ENCODE data around the gene TSPAN16. TPM values are rescaled to one million over a fixed set of nuclear protein-coding genes. Genes with fewer than 3 reads are reported as not detected.
"Not testable (repeated sequence)": the region's sequence is repeated elsewhere in the genome, so short reads cannot be mapped to it uniquely, and the experiment has no call there.

Gene TSPAN16
- total and polyA plus RNA-seq, 7 experiments from 2014 or later = not detected

GRCh38 chr19:11331502-11331901, 35.5 kb downstream of the TSPAN16 start:
- H3K27me3 Mint-ChIP-seq = no peaks in the 10 kb centered on the region
- H3K4me1 Mint-ChIP-seq = no peaks in the 10 kb centered on the region
- no peak overlapping the region for H3K27ac ChIP-seq (ENCODE audit: low read depth, low read length)
- no peak for ATAC-seq
- no peaks in the 10 kb centered on the region for H3K9me3 ChIP-seq (ENCODE audit: control insufficient read depth in 2 of 3, low read length in 3 of 3)
- H3K4me3 Mint-ChIP-seq = no peak overlapping the region
- H3K4me3 ChIP-seq (ENCODE audit: low read length) = no peak overlapping the region
- ChIA-PET POLR2A (no interaction called here), CTCF (no interaction called here)
- DNase-seq = no peak
- no peak overlapping the region for H3K27ac Mint-ChIP-seq
- H3K36me3 Mint-ChIP-seq = peaks cover 11 to 52% (median 29%) of the 10 kb centered on the region in 5 donors
- H3K4me1 ChIP-seq (ENCODE audit: control insufficient read depth in 2 of 2, insufficient read depth in 2 of 2, low read length in 2 of 2) = no peaks in the 10 kb centered on the region
- no peaks in the 10 kb centered on the region for H3K9me3 Mint-ChIP-seq
- intact Hi-C loops (cut with micrococcal nuclease) = no loop called here
- H3K36me3 ChIP-seq (ENCODE audit: control insufficient read depth in 2 of 3, insufficient read depth in 3 of 3, low read length in 3 of 3) = peaks cover 0 to 21% (median 6%) of the 10 kb centered on the region in 3 experiments
- no peaks in the 10 kb centered on the region for H3K27me3 ChIP-seq (ENCODE audit: control insufficient read depth in 2 of 2, insufficient read depth in 2 of 2, low read length in 2 of 2)

- CTCF ChIA-PET = no interaction called here
- Histone ChIP-seq H3K4me3 (ENCODE audit: low read length) (no peak overlapping the region), H3K27me3 (ENCODE audit: control insufficient read depth in 2 of 2, insufficient read depth in 2 of 2, low read length in 2 of 2) (no peaks in the 10 kb centered on the region), H3K9me3 (ENCODE audit: control insufficient read depth in 2 of 3, low read length in 3 of 3) (no peaks in the 10 kb centered on the region), H3K27ac (ENCODE audit: low read depth, low read length) (no peak overlapping the region), H3K36me3 (ENCODE audit: control insufficient read depth in 2 of 3, insufficient read depth in 3 of 3, low read length in 3 of 3) (peaks cover 0 to 21% (median 6%) of the 10 kb centered on the region in 3 experiments), H3K4me1 (ENCODE audit: control insufficient read depth in 2 of 2, insufficient read depth in 2 of 2, low read length in 2 of 2) (peaks cover 0 to 7% of the 10 kb centered on the region in 2 donors)
- H3K36me3 Mint-ChIP-seq = peaks cover 11 to 52% (median 29%) of the 10 kb centered on the region in 5 donors
- H3K27ac Mint-ChIP-seq = no peak overlapping the region
- DNase-seq (no peak), ATAC-seq (no peak)
- H3K4me3 Mint-ChIP-seq = no peak overlapping the region
- no peaks in the 10 kb centered on the region for H3K27me3 Mint-ChIP-seq
- POLR2A ChIA-PET = no interaction called here
- H3K4me1 Mint-ChIP-seq = peaks cover 0 to 11% (median 9%) of the 10 kb centered on the region in 7 donors
- peaks cover 0 to 1% (median 0%) of the 10 kb centered on the region in 11 donors for H3K9me3 Mint-ChIP-seq
- intact Hi-C loops (cut with micrococcal nuclease) = no loop called here
Observed at GRCh38 chr19:11332822-11333221, 36.9 kb downstream of the TSPAN16 start.

DNA sequence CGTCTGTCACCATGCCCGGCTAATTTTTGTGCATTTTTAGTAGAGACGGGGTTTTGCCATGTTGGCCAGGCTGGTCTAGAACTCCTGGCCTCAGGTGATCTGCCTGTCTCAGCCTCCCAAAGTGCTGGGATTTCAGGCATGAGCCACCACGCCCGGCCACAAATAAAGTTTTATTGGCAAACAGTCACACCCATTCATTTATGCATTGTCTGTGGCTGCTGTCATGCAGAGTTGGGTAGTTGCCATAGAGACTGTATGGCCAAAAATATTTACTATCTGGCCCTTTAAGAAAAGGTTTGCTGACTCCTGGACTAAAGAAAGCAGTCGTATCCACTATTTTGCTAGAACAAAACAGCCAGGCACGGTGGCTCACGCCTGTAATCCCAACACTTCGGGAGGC, 37.9 kb downstream of the TSPAN16 start:
- peaks cover 0 to 16% of the 10 kb centered on the region in 2 donors for H3K4me1 ChIP-seq (ENCODE audit: control insufficient read depth in 2 of 2, insufficient read depth in 2 of 2, low read length in 2 of 2)
- H3K4me3 Mint-ChIP-seq; H3K27ac Mint-ChIP-seq; H3K27me3 ChIP-seq (ENCODE audit: control insufficient read depth in 2 of 2, insufficient read depth in 2 of 2, low read length in 2 of 2); H3K9me3 Mint-ChIP-seq; intact Hi-C loops (cut with micrococcal nuclease); H3K4me3 ChIP-seq (ENCODE audit: low read length); ATAC-seq; POLR2A ChIA-PET; H3K27me3 Mint-ChIP-seq; H3K27ac ChIP-seq (ENCODE audit: low read depth, low read length); CTCF ChIA-PET; H3K9me3 ChIP-seq (ENCODE audit: control insufficient read depth in 2 of 3, low read length in 3 of 3); DNase-seq: not testable (repeated sequence)
- Mint-ChIP-seq H3K36me3 (peaks cover 11 to 52% (median 29%) of the 10 kb centered on the region in 5 donors), H3K4me1 (peaks cover 0 to 21% (median 16%) of the 10 kb centered on the region in 7 donors)
- H3K36me3 ChIP-seq (ENCODE audit: control insufficient read depth in 2 of 3, insufficient read depth in 3 of 3, low read length in 3 of 3) = peaks cover 0 to 21% (median 6%) of the 10 kb centered on the region in 3 experiments

GRCh38 chr19:11335449-11336146, 39.6 kb downstream of the TSPAN16 start:
- Mint-ChIP-seq H3K36me3 (peaks cover 11 to 45% (median 26%) of the 10 kb centered on the region in 5 donors), H3K27me3 (no peaks in the 10 kb centered on the region), H3K4me1 (peaks cover 0 to 31% (median 25%) of the 10 kb centered on the region in 7 donors), H3K4me3 (no peak overlapping the region), H3K27ac (peak overlapping the region in 1 of 9 donors; percentile 75), H3K9me3 (peaks cover 0 to 1% (median 0%) of the 10 kb centered on the region in 11 donors)
- Histone ChIP-seq H3K36me3 (ENCODE audit: control insufficient read depth in 2 of 3, insufficient read depth in 3 of 3, low read length in 3 of 3) (peaks cover 0 to 27% (median 6%) of the 10 kb centered on the region in 3 experiments), H3K27me3 (ENCODE audit: control insufficient read depth in 2 of 2, insufficient read depth in 2 of 2, low read length in 2 of 2) (no peaks in the 10 kb centered on the region), H3K4me1 (ENCODE audit: control insufficient read depth in 2 of 2, insufficient read depth in 2 of 2, low read length in 2 of 2) (peaks cover 5 to 28% of the 10 kb centered on the region in 2 donors), H3K4me3 (ENCODE audit: low read length) (no peak overlapping the region), H3K27ac (ENCODE audit: low read depth, low read length) (no peak overlapping the region), H3K9me3 (ENCODE audit: control insufficient read depth in 2 of 3, low read length in 3 of 3) (no peaks in the 10 kb centered on the region)
- DNase-seq (no peak), ATAC-seq (no peak)
- intact Hi-C loops (cut with micrococcal nuclease) = no loop called here
- POLR2A ChIA-PET = interaction anchor here (0.6 to 0.7 kb wide), 2 partner anchors 11 to 36 kb away, joined by 3 read pairs; partner anchors contain the start of gene CCDC159
- CTCF ChIA-PET = no interaction called here

DNA sequence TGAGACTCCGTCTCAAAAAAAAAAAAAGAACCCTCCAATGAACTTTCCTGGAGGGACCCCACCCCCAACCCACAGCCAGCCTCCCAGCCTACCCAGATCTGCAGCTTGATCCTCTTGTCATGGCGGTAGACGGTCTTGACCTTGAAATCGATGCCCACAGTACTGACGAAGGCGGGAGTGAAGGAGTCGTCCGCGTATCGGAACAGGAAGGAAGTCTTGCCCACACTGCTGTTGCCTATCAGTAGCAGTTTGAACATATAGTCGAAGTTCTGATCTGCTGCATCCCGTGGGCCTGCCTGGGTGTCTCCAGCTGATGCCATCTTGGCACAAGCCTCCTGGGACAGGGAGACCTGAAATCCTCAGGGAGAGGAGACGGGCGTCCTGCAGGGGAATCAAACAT, 41.1 kb downstream of the TSPAN16 start:
- intact Hi-C loops (cut with micrococcal nuclease) = no loop called here
- Histone ChIP-seq H3K4me1 (ENCODE audit: control insufficient read depth in 2 of 2, insufficient read depth in 2 of 2, low read length in 2 of 2) (peaks cover 5 to 28% of the 10 kb centered on the region in 2 donors), H3K36me3 (ENCODE audit: control insufficient read depth in 2 of 3, insufficient read depth in 3 of 3, low read length in 3 of 3) (peaks cover 0 to 27% (median 6%) of the 10 kb centered on the region in 3 experiments), H3K27me3 (ENCODE audit: control insufficient read depth in 2 of 2, insufficient read depth in 2 of 2, low read length in 2 of 2) (no peaks in the 10 kb centered on the region), H3K4me3 (ENCODE audit: low read length) (no peak overlapping the region), H3K27ac (ENCODE audit: low read depth, low read length) (no peak overlapping the region), H3K9me3 (ENCODE audit: control insufficient read depth in 2 of 3, low read length in 3 of 3) (no peaks in the 10 kb centered on the region)
- Mint-ChIP-seq H3K4me3 (peak overlapping the region in 6 of 10 donors; percentile 14 to 84 (median 29)), H3K27ac (peak overlapping the region in 4 of 9 donors; percentile 5 to 63 (median 44)), H3K4me1 (peaks cover 0 to 31% (median 25%) of the 10 kb centered on the region in 7 donors), H3K9me3 (peaks cover 0 to 1% (median 0%) of the 10 kb centered on the region in 11 donors), H3K36me3 (peaks cover 11 to 42% (median 25%) of the 10 kb centered on the region in 5 donors), H3K27me3 (no peaks in the 10 kb centered on the region)
- POLR2A ChIA-PET = interaction anchor here (0.6 kb wide), 1 partner anchor 1416 kb away, joined by 5 read pairs; no protein-coding TSS in a partner anchor
- ATAC-seq (peak; percentile 45), DNase-seq (no peak)
- CTCF ChIA-PET = no interaction called here

DNA sequence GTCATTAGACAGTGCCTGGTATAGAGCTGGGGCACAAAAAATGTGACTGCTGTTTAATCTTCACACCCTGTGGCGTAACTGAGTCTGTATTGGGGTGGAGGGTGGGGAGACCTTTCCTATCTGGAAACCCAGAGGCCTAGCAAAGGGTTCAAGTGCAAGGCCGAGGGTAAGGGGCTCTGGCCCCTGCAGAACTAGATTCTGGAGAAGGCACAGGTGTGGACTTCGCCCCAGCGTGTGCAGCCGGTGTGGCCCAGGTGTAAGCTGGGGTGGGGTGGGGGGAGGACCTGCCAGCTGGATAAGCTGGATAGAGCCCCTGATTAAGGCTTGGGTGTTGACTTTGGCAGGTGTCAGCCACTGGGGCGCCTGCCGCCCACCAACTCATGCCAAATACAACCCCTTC, 42.2 kb downstream of the TSPAN16 start:
- H3K36me3 ChIP-seq (ENCODE audit: control insufficient read depth in 2 of 3, insufficient read depth in 3 of 3, low read length in 3 of 3) = peaks cover 0 to 25% (median 6%) of the 10 kb centered on the region in 3 experiments
- POLR2A ChIA-PET = interaction anchor here (0.6 to 4.2 kb wide), 3 partner anchors 36 to 69 kb away, joined by 4 to 24 read pairs (median 4); partner anchors contain the start of gene SWSAP1
- peaks cover 7 to 38% (median 19%) of the 10 kb centered on the region in 5 donors for H3K36me3 Mint-ChIP-seq

More for the DNA sequence above, 42.2 kb downstream of the TSPAN16 start:
- Mint-ChIP-seq H3K27ac (peak overlapping the region in 1 of 9 donors; percentile 66), H3K27me3 (no peaks in the 10 kb centered on the region), H3K9me3 (peaks cover 0 to 1% (median 0%) of the 10 kb centered on the region in 11 donors), H3K4me3 (peak overlapping the region in 7 of 10 donors; percentile 17 to 88 (median 75)), H3K4me1 (peaks cover 0 to 31% (median 25%) of the 10 kb centered on the region in 7 donors)
- CTCF ChIA-PET = interaction anchor here (0.9 kb wide), 1 partner anchor 8 kb away, joined by 3 read pairs; the partner anchor contains the start of genes CCDC159 and TMEM205
- no peak for ATAC-seq
- intact Hi-C loops (cut with micrococcal nuclease) = no loop called here
- Histone ChIP-seq H3K9me3 (ENCODE audit: control insufficient read depth in 2 of 3, low read length in 3 of 3) (no peaks in the 10 kb centered on the region), H3K4me1 (ENCODE audit: control insufficient read depth in 2 of 2, insufficient read depth in 2 of 2, low read length in 2 of 2) (peaks cover 5 to 28% of the 10 kb centered on the region in 2 donors), H3K4me3 (ENCODE audit: low read length) (no peak overlapping the region), H3K27me3 (ENCODE audit: control insufficient read depth in 2 of 2, insufficient read depth in 2 of 2, low read length in 2 of 2) (no peaks in the 10 kb centered on the region), H3K27ac (ENCODE audit: low read depth, low read length) (no peak overlapping the region)
- DNase-seq = no peak
